GM19023 (cell line): ENCODE data around the gene TALDO1.

Experiments
- ATAC-seq: cut with Tn5 transposase; IDR thresholded peaks from one replicate; pipeline ENCODE4 v1.9.1; 2021; ENCODE audit warnings: mild to moderate bottlenecking, moderate library complexity; ENCODE audit not compliant: unreplicated experiment

Gene TALDO1

DNA sequence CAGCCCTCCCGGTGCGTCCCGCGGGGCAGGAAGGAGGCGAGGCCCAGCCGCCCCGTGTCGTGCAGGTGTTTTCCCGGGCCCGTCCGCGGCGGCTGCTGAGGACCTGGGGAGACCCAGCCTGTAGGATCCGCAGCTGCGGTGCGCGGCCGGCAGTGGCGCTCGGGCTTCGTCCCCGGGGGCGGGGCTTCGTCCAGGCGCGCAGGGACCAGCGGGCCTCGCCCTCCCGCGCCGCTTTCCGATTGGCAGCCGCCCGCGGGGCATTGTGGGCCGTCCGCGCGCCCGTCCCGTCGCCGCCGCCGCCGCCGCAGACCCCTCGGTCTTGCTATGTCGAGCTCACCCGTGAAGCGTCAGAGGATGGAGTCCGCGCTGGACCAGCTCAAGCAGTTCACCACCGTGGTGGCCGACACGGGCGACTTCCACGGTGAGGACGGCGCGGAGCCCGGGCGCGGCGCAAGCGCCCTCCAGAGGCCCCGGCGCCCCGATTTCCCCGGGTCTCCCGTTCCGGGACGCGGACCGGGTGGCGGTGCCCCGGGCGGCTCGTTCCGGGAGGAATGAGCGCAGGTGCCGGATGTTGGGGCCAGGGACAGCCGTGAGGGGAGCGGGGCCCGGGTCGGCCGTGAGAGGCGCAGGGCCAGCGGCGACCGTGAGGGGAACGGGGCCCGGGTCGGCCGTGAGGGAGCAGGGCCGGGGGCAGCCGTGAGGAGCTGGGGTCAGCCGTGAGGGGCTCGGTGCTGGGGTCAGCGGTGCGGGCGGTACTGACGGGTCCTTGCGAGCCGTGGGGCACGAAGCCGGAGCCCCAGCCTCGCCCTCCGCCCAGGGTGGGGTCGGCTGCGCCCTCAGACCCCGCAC lies at the start of gene TALDO1:
Gene TALDO1 (plus strand): TSS at position 307 of the 849 bp plus-strand sequence. CDS start 18 bp downstream, at position 325.
- ATAC-seq, result peak; percentile 87

DNA sequence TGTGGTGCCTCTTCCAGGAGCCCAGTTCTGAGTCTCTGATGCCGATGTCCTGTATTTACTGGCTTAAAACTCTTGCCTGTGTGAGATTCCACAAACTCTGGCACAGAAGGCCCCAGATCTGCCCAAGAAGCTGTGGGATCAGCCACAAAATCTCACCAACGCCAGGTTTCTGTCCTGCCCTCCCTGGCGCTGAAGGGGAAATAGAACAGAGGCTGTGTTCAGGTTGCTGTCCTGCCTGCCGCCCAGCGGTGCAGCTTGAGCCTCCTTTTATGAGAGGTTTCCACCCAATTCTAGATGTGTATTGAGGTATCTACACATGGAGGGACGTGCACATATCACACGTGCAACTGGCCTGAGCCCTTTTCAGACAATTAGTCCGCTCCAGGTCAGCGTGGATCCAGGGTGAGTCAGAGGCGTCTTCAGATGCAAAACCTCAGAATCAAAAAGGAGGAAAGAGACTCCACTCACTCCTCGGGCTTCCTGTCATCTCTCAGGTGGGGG lies 49.4 kb upstream of the TALDO1 start:
- no peak for ATAC-seq

DNA sequence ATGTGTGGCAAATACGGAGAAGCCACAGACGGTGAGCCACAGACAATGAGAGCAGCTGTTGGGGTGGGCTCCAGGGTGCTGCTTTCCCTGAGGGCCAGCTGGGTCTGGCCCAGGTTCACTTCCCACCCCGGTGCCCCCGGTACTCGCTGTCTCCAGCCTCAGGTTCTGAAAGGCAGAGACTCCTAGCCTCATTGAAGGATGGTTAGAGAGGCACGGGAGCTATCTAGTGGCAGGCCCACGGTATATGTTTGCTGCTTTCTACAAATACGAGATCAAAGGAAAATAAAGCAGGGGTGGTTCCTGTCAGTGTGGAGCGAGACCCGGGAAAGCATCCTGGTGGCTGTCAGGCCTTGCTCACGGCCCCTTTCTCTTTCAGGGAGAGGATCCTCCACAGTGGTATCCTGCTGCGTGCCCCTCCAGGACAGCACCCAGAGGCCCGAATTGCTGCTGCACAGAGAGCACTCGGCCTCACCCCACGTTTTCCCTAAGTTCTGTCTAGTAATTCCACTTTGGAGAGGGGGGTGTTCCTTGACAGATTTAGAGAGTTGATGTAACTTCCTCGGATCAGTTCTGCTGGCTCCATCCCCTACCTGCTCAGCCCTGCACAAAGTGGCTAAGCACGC lies 48.7 kb upstream of the TALDO1 start:
- ATAC-seq, result no peak

DNA sequence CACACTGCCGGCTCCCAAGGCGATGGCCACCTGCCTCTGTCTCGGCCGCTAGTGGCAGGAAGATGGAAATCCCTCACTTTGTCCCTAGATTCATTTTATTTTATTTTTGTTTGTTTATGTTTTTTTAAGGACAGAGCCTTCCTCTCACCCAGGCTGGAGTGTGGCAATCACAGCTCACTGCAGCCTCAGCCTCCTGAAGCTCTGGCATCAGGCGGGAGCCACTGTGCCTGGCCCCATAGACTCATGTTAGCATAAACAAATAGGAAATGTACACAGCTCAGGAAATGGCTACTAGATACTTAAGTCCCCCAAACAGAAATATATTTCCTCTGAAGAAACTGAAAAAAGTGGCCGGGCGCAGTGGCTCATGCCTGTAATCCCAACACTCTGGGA lies 48.2 kb upstream of the TALDO1 start:
- ATAC-seq, result no peak

DNA sequence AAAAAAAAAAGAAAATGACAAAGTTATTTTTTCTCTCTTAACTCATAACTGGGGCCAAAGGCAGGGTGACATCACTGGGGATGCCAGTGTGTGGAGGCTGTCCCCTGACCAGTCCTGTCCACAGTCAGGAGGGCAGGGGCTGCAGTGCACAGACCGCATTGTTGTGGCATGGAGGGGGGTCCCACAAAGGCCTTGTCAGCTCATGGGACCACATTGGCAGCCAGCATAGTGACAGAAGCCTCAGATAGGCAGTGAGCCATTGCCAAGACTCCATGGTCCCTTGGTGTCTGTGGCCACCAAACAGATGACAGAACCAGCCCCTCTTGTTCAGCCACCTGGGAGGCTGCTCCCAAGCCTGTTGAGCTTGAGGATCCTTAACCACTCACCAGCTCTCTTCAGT lies 47.5 kb upstream of the TALDO1 start:
- ATAC-seq, result no peak

DNA sequence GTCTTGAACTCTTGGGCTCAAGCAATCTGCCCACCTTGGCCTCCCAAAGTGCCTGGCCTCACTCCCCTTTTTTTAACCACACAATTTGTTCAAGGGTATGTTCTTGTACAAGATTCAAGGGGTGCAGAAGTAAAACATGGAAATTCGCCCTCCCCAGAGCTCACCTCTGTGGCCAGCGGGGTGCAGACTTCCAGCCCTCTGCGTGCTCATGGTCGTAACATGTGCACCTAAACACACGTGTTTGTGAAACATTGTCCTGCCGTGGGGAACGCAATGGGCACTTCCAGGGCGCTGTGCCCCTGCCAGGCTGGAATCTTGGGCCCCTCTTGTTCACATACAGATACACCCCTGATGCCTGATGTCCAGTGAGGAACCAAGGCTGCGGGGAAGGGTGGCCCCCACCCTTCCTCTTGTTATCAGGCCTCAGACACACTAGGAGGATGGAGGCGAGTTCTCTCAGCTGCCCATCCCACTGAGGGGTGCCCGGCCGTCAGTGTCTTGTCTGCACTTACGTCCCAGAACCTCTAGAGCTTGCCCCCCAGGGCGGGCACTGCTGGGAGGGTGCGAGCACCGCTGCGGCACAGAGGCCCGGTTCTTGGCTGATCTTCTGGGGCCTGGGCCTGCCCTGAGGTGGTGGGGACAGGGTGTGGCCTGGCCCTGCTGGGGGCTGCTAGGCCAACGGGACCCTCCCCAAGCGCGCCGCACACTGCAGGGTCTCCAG lies 45.4 kb upstream of the TALDO1 start:
- ATAC-seq, result no peak

DNA sequence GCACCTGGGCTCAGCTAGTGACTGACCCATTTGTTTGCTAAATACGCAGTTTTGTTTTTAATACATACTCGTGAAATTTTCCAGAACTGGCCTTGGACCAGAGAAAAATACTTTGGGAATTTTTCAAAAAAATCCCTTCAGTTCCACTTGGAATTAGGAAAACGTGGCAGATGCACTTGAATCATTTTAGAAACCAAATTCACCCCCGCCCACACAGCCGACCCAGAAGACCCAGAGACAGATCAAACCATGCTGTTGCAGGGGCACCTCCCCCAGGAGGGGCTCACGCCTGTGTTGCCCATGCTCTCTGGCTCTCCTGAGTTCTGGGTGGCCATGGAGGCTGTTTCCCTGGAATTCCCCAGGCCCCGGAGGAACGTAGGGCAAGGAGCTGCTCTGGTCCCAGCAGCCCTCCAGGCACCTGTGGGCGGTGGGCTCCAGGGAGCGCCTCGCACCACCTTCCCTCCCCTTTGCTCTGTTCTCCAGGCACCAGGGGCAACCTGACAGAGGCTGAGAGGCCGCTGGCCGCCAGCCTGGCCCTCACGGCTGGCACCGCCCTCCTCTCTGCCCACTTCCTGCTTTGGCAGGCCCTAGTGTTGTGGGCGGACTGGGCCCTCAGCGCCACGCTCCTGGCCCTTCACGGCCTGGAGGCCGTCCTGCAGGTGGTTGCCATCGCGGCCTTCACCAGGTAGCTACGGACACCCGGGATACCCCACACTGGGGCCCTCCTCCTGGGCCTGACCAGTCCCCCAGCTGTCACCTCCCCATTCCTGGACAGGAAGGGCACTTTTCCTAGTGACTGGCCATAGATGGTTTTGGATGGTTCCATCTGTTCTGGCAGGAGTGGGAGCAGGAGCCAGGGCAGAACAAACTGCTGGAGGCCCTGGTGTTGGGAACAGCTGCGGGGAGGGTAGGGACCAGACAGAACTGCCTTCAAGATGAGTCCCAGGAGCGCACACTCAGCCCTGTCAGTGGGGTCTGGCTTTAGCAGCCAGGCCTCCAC lies 44.5 kb upstream of the TALDO1 start:
- no peak for ATAC-seq

DNA sequence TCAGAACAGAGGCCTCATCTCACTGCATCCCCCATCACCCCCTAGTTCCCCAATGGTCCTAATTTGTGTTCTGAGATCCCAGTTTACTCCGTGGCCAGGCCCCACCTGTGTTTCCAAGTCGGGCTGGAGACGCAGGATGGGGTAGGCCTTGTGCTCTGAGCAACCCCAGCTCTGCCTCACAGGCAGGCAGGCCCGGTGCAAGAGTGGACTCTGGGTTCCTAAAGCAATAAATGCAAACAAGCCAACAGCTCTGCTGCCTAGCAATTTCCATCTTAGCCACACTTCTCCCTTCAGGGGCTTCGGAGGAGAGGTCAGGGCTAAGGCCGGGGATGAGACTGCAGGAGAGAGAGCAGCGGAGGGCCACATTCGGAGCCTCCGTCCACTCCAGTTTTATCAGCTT lies 43.8 kb upstream of the TALDO1 start:
- no peak for ATAC-seq

DNA sequence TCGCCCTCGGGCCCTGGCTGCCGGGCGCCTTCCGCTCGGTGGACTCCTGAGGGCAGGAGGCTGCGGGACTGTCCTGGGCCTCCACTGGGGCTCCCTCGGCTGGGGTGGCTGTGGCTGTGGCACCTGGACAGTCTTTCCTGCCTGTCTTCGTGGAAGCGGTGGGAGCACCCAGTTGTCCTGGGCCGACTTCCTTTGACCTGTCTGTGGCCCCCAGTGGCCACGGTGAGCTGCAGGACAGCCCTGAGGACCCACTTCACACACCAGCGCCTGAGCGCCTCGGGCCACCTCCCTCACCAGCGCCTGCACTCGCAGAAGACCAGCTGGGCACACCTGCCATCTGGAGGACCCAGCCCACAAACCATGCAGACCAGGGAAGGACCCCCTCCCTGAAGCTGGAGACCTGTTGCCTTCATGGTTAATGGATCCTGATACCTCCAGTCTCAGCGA lies 43.0 kb upstream of the TALDO1 start:
- no peak for ATAC-seq

DNA sequence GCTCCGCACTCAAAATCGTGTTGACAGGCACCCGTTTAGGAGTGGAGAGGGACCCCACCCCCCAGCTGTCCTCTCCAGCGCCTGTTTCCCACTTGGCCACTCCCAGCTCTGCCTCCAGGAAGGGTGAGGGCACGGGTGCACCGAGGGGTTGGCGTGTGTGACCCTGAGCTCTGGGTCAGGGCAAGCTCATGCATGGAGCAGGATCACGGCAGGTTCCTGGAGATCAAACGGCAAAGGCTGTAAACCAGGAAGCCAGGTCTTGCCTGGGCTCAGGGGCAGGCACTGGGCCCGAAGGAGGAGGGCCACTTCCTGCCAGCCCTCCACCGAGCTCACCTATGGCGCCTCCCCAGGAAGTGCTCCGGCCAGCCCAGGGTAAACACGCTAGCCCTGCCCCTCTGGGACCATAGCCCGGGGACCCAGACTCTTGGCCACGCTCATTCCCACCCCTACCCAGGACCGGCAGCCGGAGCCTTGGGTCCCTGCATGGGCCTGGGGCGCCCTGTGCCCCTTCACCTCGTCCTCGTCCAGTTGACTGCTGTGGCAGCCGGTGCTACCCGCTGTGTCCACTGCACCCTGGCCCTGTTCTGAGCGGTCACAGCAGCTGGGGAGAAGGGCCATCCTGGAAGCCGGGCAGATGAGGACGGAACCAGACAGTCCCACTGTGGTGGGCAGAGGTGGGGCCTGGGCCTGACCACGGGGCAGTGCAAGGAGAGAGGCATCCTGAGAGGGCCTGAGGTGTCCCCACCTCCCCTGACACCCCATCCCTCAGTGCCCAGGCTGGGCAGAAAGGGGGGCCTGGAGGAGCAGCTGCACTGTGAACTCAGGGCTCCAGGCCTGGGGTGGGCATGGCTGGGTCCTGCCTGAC lies 42.3 kb upstream of the TALDO1 start:
- ATAC-seq, result no peak

DNA sequence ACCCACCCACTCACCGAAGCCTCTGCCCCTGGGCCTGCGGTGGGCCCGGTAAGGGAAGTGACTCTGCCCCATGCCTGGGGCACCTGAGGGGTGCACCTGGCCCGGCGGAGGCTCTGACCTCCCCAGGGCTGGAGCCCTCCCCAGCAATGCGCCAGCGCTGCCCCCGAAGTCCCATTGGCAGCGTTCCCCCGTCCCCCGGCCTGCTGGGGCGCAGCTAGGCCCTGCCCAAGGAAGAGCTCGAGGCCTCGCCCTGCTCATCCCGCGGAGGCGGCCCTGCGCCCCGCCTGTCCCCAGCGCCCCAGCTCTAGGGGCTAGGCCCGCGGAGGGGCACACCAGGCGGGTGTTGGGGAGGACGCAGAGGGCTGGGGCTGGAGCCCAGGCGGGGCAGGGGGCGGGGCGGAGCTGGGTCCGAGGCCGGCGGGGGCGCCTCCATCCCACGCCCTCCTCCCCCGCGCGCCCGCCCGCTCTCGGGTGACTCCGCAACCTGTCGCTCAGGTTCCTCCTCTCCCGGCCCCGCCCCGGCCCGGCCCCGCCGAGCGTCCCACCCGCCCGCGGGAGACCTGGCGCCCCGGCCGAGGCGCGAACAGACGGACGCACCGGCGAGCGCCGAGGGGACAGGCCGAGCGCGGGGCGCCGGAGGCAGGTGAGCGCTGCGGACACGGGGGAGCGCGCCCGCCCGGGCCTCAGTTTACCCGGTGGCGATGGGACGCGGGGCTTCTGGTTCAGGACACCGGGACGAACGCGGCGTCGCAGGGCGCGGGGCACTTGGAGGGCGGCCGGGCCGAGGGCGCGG lies 41.4 kb upstream of the TALDO1 start, which contains the start of gene EPS8L2:
Gene EPS8L2 (plus strand): TSS at position 586 of the 793 bp plus-strand sequence. CDS start 3,177 bp downstream, outside the sequence.
- no peak for ATAC-seq

DNA sequence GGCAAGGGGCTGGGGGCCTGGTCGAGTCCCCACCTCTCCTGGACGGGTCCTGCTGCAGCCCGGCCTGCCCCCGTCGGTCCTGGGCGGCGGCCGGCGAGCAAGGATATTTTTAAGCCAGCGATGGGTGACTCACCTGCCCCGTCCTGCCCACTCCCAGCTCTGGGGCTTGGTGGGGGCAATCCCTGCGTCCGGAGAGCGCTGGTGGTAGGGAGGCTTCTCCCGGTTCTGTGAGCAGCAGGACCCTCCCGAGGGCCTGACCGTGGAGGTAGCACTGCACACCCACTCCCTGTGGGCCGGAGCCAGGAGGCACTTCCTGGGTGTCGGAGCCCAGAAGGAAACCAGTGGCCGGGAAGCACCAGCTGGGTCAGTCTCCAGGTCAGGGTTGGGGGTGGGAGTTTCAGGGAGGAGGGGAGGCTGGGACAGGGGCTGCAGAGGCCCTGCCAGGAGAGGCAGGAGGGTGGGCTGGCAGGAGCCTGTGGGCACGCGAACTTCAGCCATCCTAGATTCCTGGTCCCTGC lies 40.8 kb upstream of the TALDO1 start:
- ATAC-seq, result no peak

DNA sequence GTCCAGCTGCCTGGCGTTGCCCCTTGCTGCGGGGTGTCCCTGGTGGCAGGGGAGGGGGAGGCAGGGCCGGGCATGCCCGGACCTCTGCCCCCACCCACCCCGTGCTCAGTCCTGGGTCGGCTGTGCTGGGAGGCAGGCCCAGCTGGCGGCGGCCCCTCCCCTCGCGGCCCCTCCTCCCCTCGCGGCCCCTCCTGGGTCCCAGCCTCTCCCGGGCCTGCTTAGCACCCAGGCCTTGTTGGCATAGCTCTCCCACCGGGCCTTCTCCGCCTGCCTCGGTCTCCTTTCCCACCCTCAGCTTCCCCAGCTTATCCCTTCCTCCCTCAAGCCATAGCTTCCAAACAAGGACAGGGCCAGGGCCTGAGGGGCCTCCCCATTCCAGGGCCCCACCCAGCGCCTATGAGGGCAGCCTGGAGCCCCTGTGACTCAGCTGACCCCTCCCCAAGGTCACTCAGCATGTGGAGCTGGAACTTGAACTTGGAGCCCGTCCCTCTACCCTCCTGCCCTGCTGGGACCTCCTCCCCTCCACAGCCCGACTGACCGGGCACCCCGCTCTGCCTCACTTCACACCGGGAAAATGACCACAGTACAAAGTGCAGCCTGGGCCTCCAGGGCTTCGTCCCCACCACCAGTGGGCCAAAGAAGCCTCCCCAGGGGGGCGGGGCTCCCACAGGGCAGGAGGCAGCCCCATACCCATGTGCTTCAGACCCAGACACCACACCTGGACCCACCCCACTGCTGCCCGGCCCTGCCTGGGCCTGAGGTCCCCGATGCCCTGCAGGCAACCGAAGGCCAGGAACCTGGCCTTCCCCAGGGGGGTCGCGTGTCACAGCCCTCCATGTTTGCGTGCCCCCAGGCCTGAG lies 40.1 kb upstream of the TALDO1 start:
- no peak for ATAC-seq

DNA sequence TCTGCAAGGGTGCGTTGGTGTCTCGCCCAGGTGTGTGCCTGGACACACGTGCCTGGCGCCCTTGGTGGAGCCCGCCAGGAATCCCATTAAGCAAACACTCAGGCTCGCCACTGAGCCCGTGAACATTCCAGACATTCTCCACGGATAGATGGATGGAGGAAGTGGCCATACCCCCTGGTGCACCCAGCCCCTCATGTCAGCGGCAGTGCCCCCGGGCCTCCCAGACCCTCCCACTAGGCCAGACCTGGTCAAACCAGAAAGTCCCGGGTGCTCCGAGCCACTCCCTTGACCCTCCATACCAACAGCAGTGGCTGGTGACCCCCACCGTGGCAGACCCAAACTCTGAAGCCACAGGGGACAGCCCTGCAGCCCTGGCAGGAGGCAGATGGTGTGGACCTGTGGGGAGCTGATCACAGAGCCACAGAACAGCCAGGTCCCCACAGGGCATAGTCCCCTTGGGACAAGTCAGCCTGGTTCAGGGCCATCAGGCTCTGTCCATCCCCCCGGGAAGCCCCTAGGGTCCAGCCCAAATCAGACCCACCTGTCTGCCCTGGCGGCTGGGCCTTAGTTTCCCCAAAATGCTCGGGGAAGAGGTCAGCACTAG lies 39.3 kb upstream of the TALDO1 start:
- no peak for ATAC-seq

DNA sequence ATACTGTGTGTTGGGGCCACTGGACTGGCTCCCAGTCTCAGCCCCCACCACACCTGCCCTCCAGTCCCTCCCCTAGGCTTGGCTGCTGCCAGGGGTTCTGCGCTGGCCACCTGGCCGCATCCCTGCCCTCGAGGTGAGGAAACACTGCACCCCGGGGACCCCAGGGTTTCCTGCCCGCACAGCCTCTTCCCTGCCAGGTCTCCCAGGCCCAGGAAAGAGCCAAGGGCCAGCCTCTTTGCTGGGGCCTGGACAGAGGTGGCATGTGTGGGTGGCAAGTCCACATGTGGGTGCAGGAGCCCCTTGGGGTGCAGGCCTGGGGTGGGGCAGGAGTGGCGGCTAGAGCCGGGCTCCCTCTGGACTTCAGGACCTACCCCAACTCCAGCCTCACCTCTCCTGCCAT lies 38.8 kb upstream of the TALDO1 start:
- ATAC-seq, result no peak

DNA sequence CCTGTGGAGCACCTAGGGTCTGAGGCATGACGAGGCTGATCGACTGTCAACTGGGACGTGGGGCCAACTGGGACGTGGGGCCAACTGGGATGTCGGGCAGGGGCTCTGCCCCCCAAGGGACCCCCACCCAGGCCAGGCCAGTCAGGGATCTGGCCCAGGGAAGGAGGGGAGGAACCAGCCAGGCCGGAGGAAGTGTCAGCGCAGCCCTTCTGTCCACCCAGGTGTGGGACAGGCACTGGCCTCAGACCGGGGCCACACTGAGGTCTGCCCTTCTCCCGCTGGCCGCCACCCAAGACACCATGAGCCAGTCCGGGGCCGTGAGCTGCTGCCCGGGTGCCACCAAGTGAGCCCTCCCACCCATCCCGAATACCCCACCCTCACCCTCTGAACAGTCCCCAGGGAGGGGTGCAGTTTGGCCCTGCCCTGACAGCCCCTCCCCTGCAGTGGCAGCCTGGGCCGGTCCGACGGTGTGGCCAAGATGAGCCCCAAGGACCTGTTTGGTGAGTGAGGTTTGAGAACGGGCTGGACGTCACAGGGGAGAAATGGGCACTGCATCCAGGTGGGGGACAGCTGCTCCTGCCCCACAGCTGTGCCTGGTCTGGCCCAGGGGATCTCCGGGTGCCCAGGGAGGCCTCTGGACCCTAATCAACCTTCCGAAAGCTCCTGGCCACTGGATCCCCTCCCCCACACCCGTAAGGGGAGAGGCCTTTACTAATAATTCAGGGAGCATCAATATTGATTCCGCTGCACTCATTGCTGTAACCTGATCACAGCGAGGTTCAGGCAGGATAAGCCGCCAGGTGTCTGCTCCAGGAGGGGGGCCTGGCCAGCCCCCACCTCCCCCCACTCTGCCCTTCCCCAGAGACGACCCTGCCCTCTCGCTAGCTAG lies 37.9 kb upstream of the TALDO1 start:
- no peak for ATAC-seq
